Endodermal cell (in vitro differentiated cells): ENCODE results near the gene KDM2A. TPM values are rescaled to one million over a fixed set of nuclear protein-coding genes. Genes with fewer than 3 reads are reported as not detected.
A peak's percentile ranks its signal among the peaks of the same experiment; 100 is the strongest.

Experiments
- DNase-seq: peaks from one replicate; pipeline ENCODE4 v3.0.0-alpha.2; 2017
- H3K27ac ChIP-seq: 2 replicates; pipeline ENCODE4 v1.5.1; 2013; ENCODE audit warnings: mild to moderate bottlenecking, low read depth, low read length, moderate library complexity
- H3K27me3 ChIP-seq: 2 replicates; pipeline ENCODE4 v1.6.1; 2013; ENCODE audit warnings: mild to moderate bottlenecking, low read length, moderate library complexity; ENCODE audit not compliant: insufficient read depth, control insufficient read depth, poor library complexity, severe bottlenecking
- H3K36me3 ChIP-seq: 2 replicates; pipeline ENCODE4 v1.7.0; 2013; ENCODE audit warnings: mild to moderate bottlenecking, low read length, moderate library complexity; ENCODE audit not compliant: control insufficient read depth, insufficient read depth
- H3K4me1 ChIP-seq: one replicate; pipeline ENCODE4 v1.7.0; 2013; ENCODE audit warnings: low read length; ENCODE audit not compliant: control insufficient read depth, insufficient read depth
- H3K4me3 ChIP-seq: 2 replicates; pipeline ENCODE4 v1.5.1; 2013; ENCODE audit warnings: mild to moderate bottlenecking, low read length, moderate library complexity
- H3K9ac ChIP-seq: 2 replicates; pipeline ENCODE4 v1.6.1; 2013; ENCODE audit warnings: mild to moderate bottlenecking, low read length, moderate library complexity; ENCODE audit not compliant: poor library complexity, severe bottlenecking; ENCODE audit errors: extremely low read depth
- H3K9me3 ChIP-seq: 2 replicates; pipeline ENCODE4 v1.6.1; 2013; ENCODE audit warnings: mild to moderate bottlenecking, low read length, moderate library complexity; ENCODE audit not compliant: control insufficient read depth
- H3K27ac Mint-ChIP-seq: 2 replicates; pipeline ENCODE4 v1.8.0; 2020; ENCODE audit warnings: mixed read lengths
- H3K27me3 Mint-ChIP-seq: 2 replicates; pipeline ENCODE4 v1.8.0; 2021; ENCODE audit warnings: mild to moderate bottlenecking, mixed read lengths; ENCODE audit not compliant: insufficient read depth
- H3K36me3 Mint-ChIP-seq: 2 replicates; pipeline ENCODE4 v1.8.0; 2020; ENCODE audit warnings: low read depth, mixed read lengths
- H3K4me1 Mint-ChIP-seq: 2 replicates; pipeline ENCODE4 v1.8.0; 2020; ENCODE audit warnings: mixed read lengths
- H3K4me3 Mint-ChIP-seq: 2 replicates; pipeline ENCODE4 v1.8.0; 2020; ENCODE audit warnings: mild to moderate bottlenecking, moderate library complexity, mixed read lengths
- H3K9me3 Mint-ChIP-seq: 2 replicates; pipeline ENCODE4 v1.8.0; 2020; ENCODE audit warnings: mild to moderate bottlenecking, mixed read lengths
- WGBS, 2 experiments: methylation state at CpG; one replicate each; pipeline versions ENCODE4 v1.1.5 to v1.1.7; 2013; ENCODE audit warnings: missing lambda C conversion rate in 2 of 2, mixed read lengths in 1 of 2; ENCODE audit not compliant: insufficient coverage in 1 of 2, insufficient read length in 1 of 2; 5-methylcytosine and 5-hydroxymethylcytosine counted together
- total RNA-seq, 2 donors: library from RNA; stranded (reverse); fragmentation: NEBNext Ultra II Directional in 1 of 2; extraction: Animal tissue kit (Norgen Biotek cat#: 25700) in 1 of 2; gene quantifications; 2 replicates in 1 of 2; 3 replicates in 1 of 2; pipeline ENCODE4 v1.2.1, GENCODE V29; 2021
- TF ChIP-seq, protein P1 (sequence below): fragments of 200-600 bp; sonication (generic); conservative IDR thresholded peaks from 2 replicates; pipeline ENCODE4 v1.5.0; 2021; ENCODE audit warnings: antibody characterized with exemption, mild to moderate bottlenecking

Gene KDM2A
- total RNA-seq, 2 donors from 2014 or later: 59.4 to 75.4 TPM

DNA sequence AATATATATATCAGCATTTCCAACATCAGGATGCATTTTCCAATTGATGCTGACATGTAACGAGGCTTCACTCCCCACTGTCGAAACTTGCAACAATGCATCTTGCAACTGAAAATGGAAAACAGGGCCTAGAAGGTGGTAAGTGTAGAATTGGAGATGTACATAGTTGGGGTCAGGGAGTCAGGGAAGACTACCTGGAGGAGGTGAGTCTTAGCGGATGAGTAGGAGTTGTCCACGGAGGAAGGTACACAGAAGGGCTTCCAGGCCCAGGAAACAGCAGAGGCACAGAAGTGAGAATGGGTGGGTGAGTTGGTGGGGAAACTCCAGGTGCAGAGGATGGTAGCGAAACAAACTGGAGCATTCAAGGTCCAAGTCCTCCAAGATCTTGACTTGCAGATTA is 145.2 kb downstream of the KDM2A start:
- DNase-seq: no peak
- Mint-ChIP-seq H3K4me1 (peaks cover 22% of the 10 kb centered on the region), H3K36me3 (peaks cover 6% of the 10 kb centered on the region), H3K9me3 (no peaks in the 10 kb centered on the region), H3K27ac (no peak overlapping the region), H3K4me3 (peak overlapping the region; percentile 36), H3K27me3 (peaks cover 22% of the 10 kb centered on the region)
- H3K36me3 ChIP-seq: peaks cover 16% of the 10 kb centered on the region
- H3K27ac ChIP-seq: no peak overlapping the region
- H3K4me3 ChIP-seq: no peak overlapping the region
- no peak overlapping the region for H3K9ac ChIP-seq
- TF ChIP-seq, protein P1, sequence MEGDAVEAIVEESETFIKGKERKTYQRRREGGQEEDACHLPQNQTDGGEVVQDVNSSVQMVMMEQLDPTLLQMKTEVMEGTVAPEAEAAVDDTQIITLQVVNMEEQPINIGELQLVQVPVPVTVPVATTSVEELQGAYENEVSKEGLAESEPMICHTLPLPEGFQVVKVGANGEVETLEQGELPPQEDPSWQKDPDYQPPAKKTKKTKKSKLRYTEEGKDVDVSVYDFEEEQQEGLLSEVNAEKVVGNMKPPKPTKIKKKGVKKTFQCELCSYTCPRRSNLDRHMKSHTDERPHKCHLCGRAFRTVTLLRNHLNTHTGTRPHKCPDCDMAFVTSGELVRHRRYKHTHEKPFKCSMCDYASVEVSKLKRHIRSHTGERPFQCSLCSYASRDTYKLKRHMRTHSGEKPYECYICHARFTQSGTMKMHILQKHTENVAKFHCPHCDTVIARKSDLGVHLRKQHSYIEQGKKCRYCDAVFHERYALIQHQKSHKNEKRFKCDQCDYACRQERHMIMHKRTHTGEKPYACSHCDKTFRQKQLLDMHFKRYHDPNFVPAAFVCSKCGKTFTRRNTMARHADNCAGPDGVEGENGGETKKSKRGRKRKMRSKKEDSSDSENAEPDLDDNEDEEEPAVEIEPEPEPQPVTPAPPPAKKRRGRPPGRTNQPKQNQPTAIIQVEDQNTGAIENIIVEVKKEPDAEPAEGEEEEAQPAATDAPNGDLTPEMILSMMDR: no peak
- no peaks in the 10 kb centered on the region for H3K27me3 ChIP-seq
- peaks cover 9% of the 10 kb centered on the region for H3K4me1 ChIP-seq
- no peaks in the 10 kb centered on the region for H3K9me3 ChIP-seq
- 96 to 97% methylated on average over 5 of the region's 5 CpGs for WGBS, 2 experiments

DNA sequence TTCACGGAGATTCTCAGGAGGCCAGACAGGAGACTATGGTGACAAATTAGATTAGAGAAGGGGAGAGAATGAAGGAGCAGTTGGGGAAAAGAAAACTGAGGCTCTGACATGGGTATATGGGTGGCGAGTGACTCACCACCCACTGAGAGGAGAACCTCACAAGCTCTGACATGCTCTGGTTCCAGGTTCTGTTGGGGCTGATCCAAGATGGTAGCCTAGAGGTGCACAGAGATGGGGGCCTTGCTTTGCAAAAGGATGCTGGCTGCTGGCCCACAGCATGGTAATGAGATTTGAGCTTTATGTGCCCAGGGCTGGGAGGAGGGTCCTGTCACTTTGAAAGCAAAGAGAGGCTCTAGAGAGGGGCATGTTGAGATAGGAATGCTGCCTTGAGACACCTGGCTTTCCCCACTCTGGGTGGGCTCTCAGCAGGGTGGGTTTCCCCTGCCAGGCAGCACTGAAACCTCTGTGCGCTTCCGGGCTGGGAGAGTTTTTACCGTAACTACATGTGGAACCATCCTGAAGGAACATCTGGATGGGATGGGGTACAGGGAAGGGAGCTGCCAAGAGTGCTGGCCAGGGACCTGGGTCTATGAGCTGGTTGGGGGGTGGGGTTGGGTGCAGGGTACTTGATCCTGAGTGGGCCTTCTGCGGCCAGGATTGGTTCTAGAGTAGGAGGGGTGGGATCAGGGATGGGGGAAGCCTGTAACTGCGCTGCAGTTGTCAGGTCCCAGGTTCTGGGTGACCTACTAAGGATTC is 146.0 kb downstream of the KDM2A start:
- H3K9me3 Mint-ChIP-seq: no peaks in the 10 kb centered on the region
- H3K36me3 Mint-ChIP-seq: peaks cover 6% of the 10 kb centered on the region
- H3K4me1 Mint-ChIP-seq: peaks cover 27% of the 10 kb centered on the region
- H3K27ac Mint-ChIP-seq: no peak overlapping the region
- H3K36me3 ChIP-seq: peaks cover 20% of the 10 kb centered on the region
- H3K27me3 ChIP-seq: no peaks in the 10 kb centered on the region
- H3K9me3 ChIP-seq: no peaks in the 10 kb centered on the region
- no peak overlapping the region for H3K27ac ChIP-seq
- peaks cover 17% of the 10 kb centered on the region for H3K4me1 ChIP-seq
- no peak overlapping the region for H3K9ac ChIP-seq
- H3K27me3 Mint-ChIP-seq: peaks cover 22% of the 10 kb centered on the region
- peak overlapping the region; percentile 36 for H3K4me3 Mint-ChIP-seq
- no peak overlapping the region for H3K4me3 ChIP-seq
- DNase-seq: no peak
- 92 to 97% methylated on average over 5 to 7 of the region's 7 CpGs for WGBS, 2 experiments
- TF ChIP-seq, protein P1: no peak

DNA sequence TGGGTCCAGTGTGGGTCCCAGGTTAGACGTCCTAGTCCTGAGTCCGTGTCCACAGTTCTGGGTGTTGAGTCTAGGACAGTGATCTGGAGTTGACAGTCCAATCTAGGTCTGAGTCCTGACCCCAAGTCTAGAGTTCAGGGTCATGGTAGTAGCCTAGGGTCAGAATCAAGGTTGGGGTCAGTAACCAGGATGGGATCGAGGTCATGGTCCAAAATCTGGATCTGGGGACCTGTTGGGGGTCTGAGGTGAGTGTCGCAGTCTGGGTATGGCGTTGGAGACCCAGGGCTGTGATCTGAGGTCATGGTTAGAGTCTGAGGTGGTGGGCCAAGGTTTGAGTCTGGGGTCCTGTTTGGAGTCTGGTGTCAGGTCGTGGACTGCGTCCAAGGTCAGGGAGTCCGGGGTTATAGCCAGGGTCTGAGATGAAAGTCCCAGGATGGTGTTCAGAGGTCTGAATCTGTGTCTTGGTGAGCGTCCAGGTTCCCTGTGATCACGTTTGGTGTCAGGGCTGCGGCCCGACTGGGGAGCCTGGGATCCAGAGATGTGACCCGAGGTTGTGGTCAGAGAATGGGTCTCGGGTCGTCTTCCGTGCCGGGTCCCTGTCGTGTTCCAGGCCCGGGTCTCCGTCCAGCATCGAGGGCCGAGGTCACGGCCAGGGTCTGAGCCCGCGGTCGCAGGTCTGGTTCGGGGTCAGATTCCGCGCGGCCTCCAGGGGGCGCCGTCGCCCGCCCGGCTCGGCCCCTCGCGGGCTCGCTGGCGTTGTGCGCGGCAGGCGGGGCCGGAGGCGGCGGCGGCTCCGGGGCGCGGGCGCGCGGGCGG is 146.8 kb downstream of the KDM2A start:
- H3K36me3 Mint-ChIP-seq: peaks cover 6% of the 10 kb centered on the region
- H3K9ac ChIP-seq: no peak overlapping the region
- no peaks in the 10 kb centered on the region for H3K9me3 ChIP-seq
- TF ChIP-seq, protein P1: peak; percentile 76
- peak overlapping the region; percentile 92 for H3K4me3 Mint-ChIP-seq
- no peaks in the 10 kb centered on the region for H3K27me3 ChIP-seq
- H3K4me1 ChIP-seq: peaks cover 19% of the 10 kb centered on the region
- H3K27ac ChIP-seq: no peak overlapping the region
- no peaks in the 10 kb centered on the region for H3K9me3 Mint-ChIP-seq
- 19 to 66% methylated on average over 10 to 54 of the region's 54 CpGs for WGBS, 2 experiments
- H3K4me3 ChIP-seq: no peak overlapping the region
- H3K4me1 Mint-ChIP-seq: peaks cover 35% of the 10 kb centered on the region
- H3K36me3 ChIP-seq: peaks cover 20% of the 10 kb centered on the region
- H3K27ac Mint-ChIP-seq: peak overlapping the region; percentile 45
- DNase-seq: peak; percentile 93
- H3K27me3 Mint-ChIP-seq: peaks cover 22% of the 10 kb centered on the region
